Loucy (cell line): ENCODE measurements around the gene PXMP4.

Experiments
- CTCF ChIP-seq: fragments of 200-600 bp; sonication (generic); conservative IDR thresholded peaks from 2 replicates; pipeline ENCODE4 v1.5.1; 2014; ENCODE audit warnings: mild to moderate bottlenecking, antibody characterized with exemption, low read length
- EZH2phosphoT487 ChIP-seq: fragments of 200-600 bp; IDR thresholded peaks from 2 replicates; pipeline ENCODE4 v1.6.1; 2018; ENCODE audit warnings: antibody characterized with exemption, mild to moderate bottlenecking, moderate library complexity, borderline replicate concordance

- no peak for TF ChIP-seq CTCF
- no peak for TF ChIP-seq EZH2phosphoT487
Observed at GRCh38 chr20:33666293-33667244, 53.5 kb downstream of the PXMP4 start, which contains the start of gene ACTL10.
